ENCODE measurements around the gene METTL23. TPM values are rescaled to one million over a fixed set of nuclear protein-coding genes. Genes with fewer than 3 reads are reported as not detected.

The METTL23 gene
- total and polyA plus RNA-seq, 2 donors (not counting 3 experiments of a cell fraction or from before 2014, with no cell fraction given) = 19.5 to 33.4 TPM

DNA sequence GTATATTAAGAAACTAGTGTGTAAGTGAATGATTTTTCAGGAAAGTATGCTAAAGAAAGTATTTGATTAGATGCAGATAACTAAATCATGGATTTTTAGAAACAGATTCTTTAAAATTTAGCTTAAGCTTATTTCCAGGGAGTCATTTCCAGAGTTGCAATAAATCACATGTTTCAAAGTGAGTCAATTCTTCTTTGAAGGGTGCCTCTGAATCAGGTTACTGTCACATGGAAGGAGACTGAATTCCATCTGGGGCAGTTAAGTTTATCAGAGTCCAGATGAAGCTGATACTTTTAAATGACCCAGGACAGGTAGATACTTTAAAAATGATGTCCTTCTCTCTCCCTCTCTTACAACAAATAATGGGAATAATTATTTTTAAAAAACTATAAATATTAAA, 16.3 kb downstream of the METTL23 start:
- H3K27ac ChIP-seq (ENCODE audit: insufficient read depth, low read depth, low read length) = no peak overlapping the region
- ChIA-PET CTCF (interaction anchor here (0.9 kb wide), 1 partner anchor 29 kb away, joined by 3 read pairs; no protein-coding TSS in a partner anchor), POLR2A (no interaction called here)
- FAIRE-seq (no peak), DNase-seq (ENCODE audit: low read depth, low spot score) (no peak)
- intact Hi-C loops (cut with micrococcal nuclease) (no loop called here), dilution Hi-C loops (cut with MboI; ENCODE audit: extremely low pct_ligation_motif_present, low sequenced_read_pairs) (no loop called here)
- no peaks in the 10 kb centered on the region for H3K27me3 ChIP-seq (ENCODE audit: control insufficient read depth in 2 of 2, insufficient read depth in 2 of 2, low read length in 2 of 2)
- H3K4me3 ChIP-seq (replicated peaks in 1 of 3; ENCODE audit: insufficient read depth in 1 of 3, low read depth in 1 of 3, low read length in 3 of 3) = no peak overlapping the region
- no peaks in the 10 kb centered on the region for H3K9me3 ChIP-seq (replicated peaks; ENCODE audit: control insufficient read depth, insufficient read depth, low read length)
- peaks cover 2 to 6% of the 10 kb centered on the region in 2 experiments for H3K36me3 ChIP-seq (ENCODE audit: control insufficient read depth in 2 of 2, extremely low read depth in 1 of 2, insufficient read depth in 2 of 2, low read length in 2 of 2)
- H4K20me1 ChIP-seq (replicated peaks; ENCODE audit: control insufficient read depth, extremely low read depth, insufficient read depth, low read length) = no peaks in the 10 kb centered on the region
- H3K79me2 ChIP-seq (ENCODE audit: control insufficient read depth, insufficient read depth, low read length) = peaks cover 13% of the 10 kb centered on the region
- peaks cover 14% of the 10 kb centered on the region for H3K4me1 ChIP-seq (ENCODE audit: control insufficient read depth, extremely low read depth, insufficient read depth, low read length)
- no peak overlapping the region for H3K4me2 ChIP-seq (ENCODE audit: insufficient read depth, low read length)
- no peak overlapping the region for H2AFZ ChIP-seq (ENCODE audit: low read depth, low read length)
- BruUV-seq (replicated peaks) = no TSS peak
- TF ChIP-seq FOS (IDR thresholded peaks at IDR 0.05; ENCODE audit: borderline replicate concordance, insufficient read depth, low read length) (no peak), EZH2 (IDR thresholded peaks at IDR 0.05; ENCODE audit: borderline replicate concordance, low read depth, low read length, severe bottlenecking) (no peak), POLR2AphosphoS5 (IDR thresholded peaks at IDR 0.05; ENCODE audit: insufficient read depth, low read depth, low read length) (no peak), POLR2A (IDR thresholded peaks at IDR 0.05; ENCODE audit: low read depth, low read length) (no peak), MYC (IDR thresholded peaks at IDR 0.05; ENCODE audit: low read depth, low read length) (no peak), JUN (IDR thresholded peaks at IDR 0.05; ENCODE audit: borderline replicate concordance, insufficient read depth, insufficient read length, low read depth) (no peak), GATA2 (IDR thresholded peaks at IDR 0.05; ENCODE audit: insufficient read depth, insufficient read length, low read depth, low read length) (no peak)
- TF ChIP-seq, protein P1, sequence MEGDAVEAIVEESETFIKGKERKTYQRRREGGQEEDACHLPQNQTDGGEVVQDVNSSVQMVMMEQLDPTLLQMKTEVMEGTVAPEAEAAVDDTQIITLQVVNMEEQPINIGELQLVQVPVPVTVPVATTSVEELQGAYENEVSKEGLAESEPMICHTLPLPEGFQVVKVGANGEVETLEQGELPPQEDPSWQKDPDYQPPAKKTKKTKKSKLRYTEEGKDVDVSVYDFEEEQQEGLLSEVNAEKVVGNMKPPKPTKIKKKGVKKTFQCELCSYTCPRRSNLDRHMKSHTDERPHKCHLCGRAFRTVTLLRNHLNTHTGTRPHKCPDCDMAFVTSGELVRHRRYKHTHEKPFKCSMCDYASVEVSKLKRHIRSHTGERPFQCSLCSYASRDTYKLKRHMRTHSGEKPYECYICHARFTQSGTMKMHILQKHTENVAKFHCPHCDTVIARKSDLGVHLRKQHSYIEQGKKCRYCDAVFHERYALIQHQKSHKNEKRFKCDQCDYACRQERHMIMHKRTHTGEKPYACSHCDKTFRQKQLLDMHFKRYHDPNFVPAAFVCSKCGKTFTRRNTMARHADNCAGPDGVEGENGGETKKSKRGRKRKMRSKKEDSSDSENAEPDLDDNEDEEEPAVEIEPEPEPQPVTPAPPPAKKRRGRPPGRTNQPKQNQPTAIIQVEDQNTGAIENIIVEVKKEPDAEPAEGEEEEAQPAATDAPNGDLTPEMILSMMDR (IDR thresholded peaks at IDR 0.05; ENCODE audit: extremely low read depth in 1 of 2, insufficient read depth in 1 of 2, low read depth in 1 of 2, low read length in 2 of 2) = no peak
- TF ChIP-seq, protein P2, sequence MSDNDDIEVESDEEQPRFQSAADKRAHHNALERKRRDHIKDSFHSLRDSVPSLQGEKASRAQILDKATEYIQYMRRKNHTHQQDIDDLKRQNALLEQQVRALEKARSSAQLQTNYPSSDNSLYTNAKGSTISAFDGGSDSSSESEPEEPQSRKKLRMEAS (IDR thresholded peaks at IDR 0.05; ENCODE audit: insufficient read depth, insufficient read length) = no peak
- H3K9ac ChIP-seq (replicated peaks; ENCODE audit: extremely low read depth, insufficient read depth, low read length) = no peak overlapping the region
- no peaks in the 10 kb centered on the region for H3K9me1 ChIP-seq (replicated peaks; ENCODE audit: control insufficient read depth, extremely low read depth, insufficient read depth, low read length)

Data from endothelial cell of umbilical vein (primary cell).